Measurements from ENCODE around the gene CXCR6. TPM values are rescaled to one million over a fixed set of nuclear protein-coding genes. Genes with fewer than 3 reads are reported as not detected.

Gene CXCR6
- total RNA-seq, 1 donor from 2014 or later = not detected

DNA sequence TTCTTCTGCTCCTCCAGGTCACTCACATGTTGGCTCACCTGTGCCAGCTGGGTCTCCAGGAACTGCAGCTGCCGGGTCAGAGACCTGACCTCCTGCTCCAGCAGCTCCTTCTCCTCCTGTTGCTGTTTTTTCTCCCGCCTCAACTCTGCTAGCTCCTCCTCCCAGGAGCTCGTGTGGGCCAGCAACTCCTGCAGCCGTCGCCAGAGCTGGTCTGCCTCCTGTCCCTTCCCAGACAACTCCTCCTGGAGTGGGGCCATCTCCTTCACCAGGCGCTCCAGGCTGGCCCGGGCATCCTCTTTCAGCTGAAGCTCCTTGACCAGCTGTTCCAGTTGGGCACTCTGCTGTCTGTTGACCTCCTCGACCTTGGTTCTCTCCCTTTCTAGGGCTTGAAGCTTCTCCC is 24.5 kb downstream of the CXCR6 start:
- Histone ChIP-seq H3K36me3 (ENCODE audit: control insufficient read depth, insufficient read depth, low read length) (peaks cover 11% of the 10 kb centered on the region), H3K4me3 (ENCODE audit: low read depth, low read length) (no peak overlapping the region), H3K27me3 (ENCODE audit: control insufficient read depth, insufficient read depth, low read length) (no peaks in the 10 kb centered on the region)
- no peak for DNase-seq (ENCODE audit: low read depth)
- TF ChIP-seq, protein P1, sequence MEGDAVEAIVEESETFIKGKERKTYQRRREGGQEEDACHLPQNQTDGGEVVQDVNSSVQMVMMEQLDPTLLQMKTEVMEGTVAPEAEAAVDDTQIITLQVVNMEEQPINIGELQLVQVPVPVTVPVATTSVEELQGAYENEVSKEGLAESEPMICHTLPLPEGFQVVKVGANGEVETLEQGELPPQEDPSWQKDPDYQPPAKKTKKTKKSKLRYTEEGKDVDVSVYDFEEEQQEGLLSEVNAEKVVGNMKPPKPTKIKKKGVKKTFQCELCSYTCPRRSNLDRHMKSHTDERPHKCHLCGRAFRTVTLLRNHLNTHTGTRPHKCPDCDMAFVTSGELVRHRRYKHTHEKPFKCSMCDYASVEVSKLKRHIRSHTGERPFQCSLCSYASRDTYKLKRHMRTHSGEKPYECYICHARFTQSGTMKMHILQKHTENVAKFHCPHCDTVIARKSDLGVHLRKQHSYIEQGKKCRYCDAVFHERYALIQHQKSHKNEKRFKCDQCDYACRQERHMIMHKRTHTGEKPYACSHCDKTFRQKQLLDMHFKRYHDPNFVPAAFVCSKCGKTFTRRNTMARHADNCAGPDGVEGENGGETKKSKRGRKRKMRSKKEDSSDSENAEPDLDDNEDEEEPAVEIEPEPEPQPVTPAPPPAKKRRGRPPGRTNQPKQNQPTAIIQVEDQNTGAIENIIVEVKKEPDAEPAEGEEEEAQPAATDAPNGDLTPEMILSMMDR (IDR thresholded peaks at IDR 0.05; ENCODE audit: insufficient read depth, low read length, poor library complexity, severe bottlenecking) = no peak

DNA sequence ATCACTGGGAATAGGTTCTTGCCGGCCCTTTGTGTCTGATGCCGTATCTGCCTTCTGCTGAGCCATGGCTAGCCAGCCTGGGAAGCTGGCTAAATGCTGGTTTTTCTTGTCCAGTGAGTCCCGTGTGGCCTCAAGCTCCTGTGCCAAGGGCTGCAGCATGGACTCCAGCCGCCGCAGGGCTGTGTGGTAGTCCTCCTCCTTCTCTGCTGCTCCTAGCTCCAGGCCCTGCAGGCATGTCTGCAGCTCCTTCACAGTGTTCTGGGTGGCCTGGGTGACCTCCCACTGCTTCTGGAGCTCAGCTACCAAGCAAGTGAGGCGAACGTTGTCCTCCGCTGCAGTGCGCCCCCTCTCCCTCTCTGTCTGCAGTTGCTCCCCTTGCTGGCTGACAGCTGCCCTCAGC is 24.9 kb downstream of the CXCR6 start:
- TF ChIP-seq, protein P1 (IDR thresholded peaks at IDR 0.05; ENCODE audit: insufficient read depth, low read length, poor library complexity, severe bottlenecking) = no peak
- no peak for DNase-seq (ENCODE audit: low read depth)
- Histone ChIP-seq H3K4me3 (ENCODE audit: low read depth, low read length) (no peak overlapping the region), H3K27me3 (ENCODE audit: control insufficient read depth, insufficient read depth, low read length) (no peaks in the 10 kb centered on the region), H3K36me3 (ENCODE audit: control insufficient read depth, insufficient read depth, low read length) (peaks cover 11% of the 10 kb centered on the region)

- TF ChIP-seq, protein P1 (IDR thresholded peaks at IDR 0.05; ENCODE audit: insufficient read depth, low read length, poor library complexity, severe bottlenecking) = no peak
- peaks cover 11% of the 10 kb centered on the region for H3K36me3 ChIP-seq (ENCODE audit: control insufficient read depth, insufficient read depth, low read length)
- no peaks in the 10 kb centered on the region for H3K27me3 ChIP-seq (ENCODE audit: control insufficient read depth, insufficient read depth, low read length)
- H3K4me3 ChIP-seq (ENCODE audit: low read depth, low read length) = no peak overlapping the region
- DNase-seq (ENCODE audit: low read depth) = no peak
Observed at GRCh38 chr3:45968706-45969105, 25.4 kb downstream of the CXCR6 start.

GRCh38 chr3:45969116-45969515 is 25.9 kb downstream of the CXCR6 start:
- Histone ChIP-seq H3K36me3 (ENCODE audit: control insufficient read depth, insufficient read depth, low read length) (peaks cover 11% of the 10 kb centered on the region), H3K27me3 (ENCODE audit: control insufficient read depth, insufficient read depth, low read length) (no peaks in the 10 kb centered on the region), H3K4me3 (ENCODE audit: low read depth, low read length) (no peak overlapping the region)
- DNase-seq (ENCODE audit: low read depth) = no peak
- TF ChIP-seq, protein P1 (IDR thresholded peaks at IDR 0.05; ENCODE audit: insufficient read depth, low read length, poor library complexity, severe bottlenecking) = no peak

- no peaks in the 10 kb centered on the region for H3K27me3 ChIP-seq (ENCODE audit: control insufficient read depth, insufficient read depth, low read length)
- DNase-seq (ENCODE audit: low read depth) = no peak
- peaks cover 9% of the 10 kb centered on the region for H3K36me3 ChIP-seq (ENCODE audit: control insufficient read depth, insufficient read depth, low read length)
- H3K4me3 ChIP-seq (ENCODE audit: low read depth, low read length) = no peak overlapping the region
- TF ChIP-seq, protein P1 (IDR thresholded peaks at IDR 0.05; ENCODE audit: insufficient read depth, low read length, poor library complexity, severe bottlenecking) = no peak
Observed at GRCh38 chr3:45969953-45970352, 26.7 kb downstream of the CXCR6 start.

All from kidney epithelial cell (primary cell).